ENCODE data around the gene THTPA.

THTPA gene

GRCh38 chr14:23570806-23571483, 14.9 kb downstream of the THTPA start:
- DNase-seq = no peak
- H3K4me3 ChIP-seq (ENCODE audit: low read depth, low read length) = no peak overlapping the region
- no peaks in the 10 kb centered on the region for H3K36me3 ChIP-seq
- no peaks in the 10 kb centered on the region for H3K9me3 ChIP-seq
- no peaks in the 10 kb centered on the region for H3K27me3 ChIP-seq
- TF ChIP-seq, protein P1, sequence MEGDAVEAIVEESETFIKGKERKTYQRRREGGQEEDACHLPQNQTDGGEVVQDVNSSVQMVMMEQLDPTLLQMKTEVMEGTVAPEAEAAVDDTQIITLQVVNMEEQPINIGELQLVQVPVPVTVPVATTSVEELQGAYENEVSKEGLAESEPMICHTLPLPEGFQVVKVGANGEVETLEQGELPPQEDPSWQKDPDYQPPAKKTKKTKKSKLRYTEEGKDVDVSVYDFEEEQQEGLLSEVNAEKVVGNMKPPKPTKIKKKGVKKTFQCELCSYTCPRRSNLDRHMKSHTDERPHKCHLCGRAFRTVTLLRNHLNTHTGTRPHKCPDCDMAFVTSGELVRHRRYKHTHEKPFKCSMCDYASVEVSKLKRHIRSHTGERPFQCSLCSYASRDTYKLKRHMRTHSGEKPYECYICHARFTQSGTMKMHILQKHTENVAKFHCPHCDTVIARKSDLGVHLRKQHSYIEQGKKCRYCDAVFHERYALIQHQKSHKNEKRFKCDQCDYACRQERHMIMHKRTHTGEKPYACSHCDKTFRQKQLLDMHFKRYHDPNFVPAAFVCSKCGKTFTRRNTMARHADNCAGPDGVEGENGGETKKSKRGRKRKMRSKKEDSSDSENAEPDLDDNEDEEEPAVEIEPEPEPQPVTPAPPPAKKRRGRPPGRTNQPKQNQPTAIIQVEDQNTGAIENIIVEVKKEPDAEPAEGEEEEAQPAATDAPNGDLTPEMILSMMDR (IDR thresholded peaks at IDR 0.05; ENCODE audit: low read depth, low read length) = no peak
- peaks cover 15% of the 10 kb centered on the region for H3K4me1 ChIP-seq

- Histone ChIP-seq H3K4me1 (peaks cover 15% of the 10 kb centered on the region), H3K36me3 (no peaks in the 10 kb centered on the region), H3K4me3 (ENCODE audit: low read depth, low read length) (no peak overlapping the region), H3K27me3 (no peaks in the 10 kb centered on the region; the same call in 1 of the 2 replicates), H3K9me3 (no peaks in the 10 kb centered on the region)
- DNase-seq = no peak
- TF ChIP-seq, protein P1 (IDR thresholded peaks at IDR 0.05; ENCODE audit: low read depth, low read length) = no peak
Observed at GRCh38 chr14:23571701-23572523, 15.8 kb downstream of the THTPA start.

DNA sequence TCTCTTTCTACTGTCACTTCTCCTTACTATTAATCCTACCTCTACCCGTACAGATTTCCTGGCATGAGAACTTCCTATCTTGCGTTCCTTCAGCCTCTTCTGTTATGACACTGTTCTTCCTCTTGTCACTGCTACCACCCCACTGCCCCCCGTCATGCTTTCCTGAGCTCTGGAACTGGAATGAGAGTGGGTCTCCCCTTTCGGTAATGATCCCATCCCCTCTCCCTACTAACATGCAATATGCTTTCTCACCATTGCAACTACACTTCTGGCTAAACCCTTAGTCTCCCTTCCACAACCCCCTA, 16.4 kb downstream of the THTPA start:
- Histone ChIP-seq H3K27me3 (peaks cover 3% of the 10 kb centered on the region; the same call in 1 of the 2 replicates), H3K36me3 (no peaks in the 10 kb centered on the region), H3K9me3 (no peaks in the 10 kb centered on the region), H3K4me3 (ENCODE audit: low read depth, low read length) (no peak overlapping the region), H3K4me1 (peaks cover 15% of the 10 kb centered on the region)
- DNase-seq = no peak
- TF ChIP-seq, protein P1 (IDR thresholded peaks at IDR 0.05; ENCODE audit: low read depth, low read length) = no peak

DNA sequence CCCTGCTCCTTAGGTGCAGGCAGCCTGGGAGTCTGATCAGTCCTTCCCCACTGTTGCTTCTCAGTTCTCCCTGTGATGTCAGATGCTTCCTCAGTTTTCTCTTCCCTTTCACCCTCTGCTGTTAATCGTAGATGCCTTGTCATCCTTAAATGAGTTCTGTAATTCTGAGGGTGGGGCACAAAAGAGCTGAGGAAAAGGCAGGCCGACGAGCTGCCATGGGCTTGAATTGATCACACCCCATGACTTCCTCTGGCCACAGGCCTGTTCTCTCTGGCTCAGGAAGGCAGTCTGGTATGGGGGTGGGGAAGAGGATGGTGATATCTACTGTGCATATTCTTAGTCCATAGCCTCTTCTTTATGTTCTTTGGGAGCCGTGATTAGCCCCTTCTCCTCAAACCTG, 16.8 kb downstream of the THTPA start:
- Histone ChIP-seq H3K9me3 (no peaks in the 10 kb centered on the region), H3K27me3 (peaks cover 3% of the 10 kb centered on the region; the same call in 1 of the 2 replicates), H3K36me3 (no peaks in the 10 kb centered on the region), H3K4me1 (peaks cover 11% of the 10 kb centered on the region), H3K4me3 (ENCODE audit: low read depth, low read length) (no peak overlapping the region)
- TF ChIP-seq, protein P1 (IDR thresholded peaks at IDR 0.05; ENCODE audit: low read depth, low read length) = no peak
- no peak for DNase-seq

- no peak overlapping the region for H3K4me3 ChIP-seq (ENCODE audit: low read depth, low read length)
- no peaks in the 10 kb centered on the region for H3K36me3 ChIP-seq
- H3K27me3 ChIP-seq = peaks cover 3% of the 10 kb centered on the region; the same call in 1 of the 2 replicates
- no peaks in the 10 kb centered on the region for H3K9me3 ChIP-seq
- TF ChIP-seq, protein P1 (IDR thresholded peaks at IDR 0.05; ENCODE audit: low read depth, low read length) = no peak
- DNase-seq = no peak
- H3K4me1 ChIP-seq = peaks cover 6% of the 10 kb centered on the region
Observed at GRCh38 chr14:23573384-23574015, 17.4 kb downstream of the THTPA start.
